Urinary bladder (tissue), 4 donors: ENCODE data around the gene SCAMP3. TPM values are rescaled to one million over a fixed set of nuclear protein-coding genes. Genes with fewer than 3 reads are reported as not detected.
A peak's percentile ranks its signal among the peaks of the same experiment; 100 is the strongest.

ENCODE experiments used
- DNase-seq: peaks from one replicate; pipeline ENCODE4 v3.0.0-alpha.2; 2015; ENCODE audit errors: extremely low spot score
- H3K27ac ChIP-seq: one replicate; pipeline ENCODE4 v1.5.1; 2013; ENCODE audit warnings: low read depth, mild to moderate bottlenecking, moderate library complexity
- H3K36me3 ChIP-seq: one replicate; pipeline ENCODE4 v1.6.1; 2013; ENCODE audit warnings: mild to moderate bottlenecking, moderate library complexity; ENCODE audit not compliant: insufficient read depth
- H3K4me1 ChIP-seq: one replicate; pipeline ENCODE4 v1.6.1; 2013; ENCODE audit warnings: mild to moderate bottlenecking, moderate library complexity; ENCODE audit not compliant: insufficient read depth
- H3K4me3 ChIP-seq: one replicate; pipeline ENCODE4 v1.5.1; 2013; ENCODE audit warnings: low read depth, low read length
- WGBS: extraction: QIAGEN DNeasy Blood & Tissue Kit; methylation state at CpG from one replicate; pipeline ENCODE4 v1.1.7; 2013; 5-methylcytosine and 5-hydroxymethylcytosine counted together
- polyA plus RNA-seq: library from polyadenylated mRNA; stranded (reverse); fragments of 200-250 nt; gene quantifications from one replicate; pipeline ENCODE4 v1.2.3, GENCODE V29; 2013
- total RNA-seq: library from RNA; depleted of rRNA; stranded (reverse); fragments of >200 nt; gene quantifications from one replicate; pipeline ENCODE4 v1.2.3, GENCODE V29; 2014
- donor health status: healthy with polysubstance abuse.
- donor health status: healthy.

The SCAMP3 gene
- total and polyA plus RNA-seq, 2 donors = 13.1 to 74.9 TPM

DNA sequence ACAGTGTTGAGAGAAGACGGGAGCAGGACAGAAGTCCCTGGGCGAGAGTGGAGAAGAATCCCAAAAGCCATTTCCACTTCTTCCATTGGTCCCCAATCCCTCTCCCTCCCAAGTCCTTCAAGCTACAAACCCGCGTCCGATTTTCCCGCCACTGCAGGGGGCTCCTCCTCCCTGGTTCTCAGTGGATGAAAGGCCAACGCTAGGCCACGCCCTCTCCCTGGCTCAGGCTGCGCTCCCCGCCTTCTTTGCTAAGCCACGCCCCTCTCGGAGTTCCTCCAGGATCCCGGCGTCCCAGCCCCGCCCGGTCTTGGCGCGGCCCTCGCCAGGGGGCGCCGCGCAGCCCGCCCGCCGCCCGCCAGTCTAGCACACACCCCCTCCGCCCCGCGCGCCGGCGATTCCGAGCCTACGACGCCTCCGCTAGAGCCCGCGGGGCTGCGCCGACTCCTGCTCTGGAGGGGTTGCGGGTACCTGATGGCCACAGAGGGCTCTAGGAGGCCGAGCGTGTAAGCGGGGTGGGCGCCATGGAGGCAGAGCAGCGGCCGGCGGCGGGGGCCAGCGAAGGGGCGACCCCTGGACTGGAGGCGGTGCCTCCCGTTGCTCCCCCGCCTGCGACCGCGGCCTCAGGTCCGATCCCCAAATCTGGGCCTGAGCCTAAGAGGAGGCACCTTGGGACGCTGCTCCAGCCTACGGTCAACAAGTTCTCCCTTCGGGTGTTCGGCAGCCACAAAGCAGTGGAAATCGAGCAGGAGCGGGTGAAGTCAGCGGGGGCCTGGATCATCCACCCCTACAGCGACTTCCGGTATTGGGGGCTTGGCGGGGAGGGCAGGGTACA is 15.1 kb upstream of the SCAMP3 start, which contains the start of gene HCN3:
HCN3 (plus strand) TSS at position 394 of the 832 bp plus-strand sequence; CDS start at position 522, 128 bp downstream.
- WGBS = 1% methylated on average over 68 of the region's 68 CpGs

DNA sequence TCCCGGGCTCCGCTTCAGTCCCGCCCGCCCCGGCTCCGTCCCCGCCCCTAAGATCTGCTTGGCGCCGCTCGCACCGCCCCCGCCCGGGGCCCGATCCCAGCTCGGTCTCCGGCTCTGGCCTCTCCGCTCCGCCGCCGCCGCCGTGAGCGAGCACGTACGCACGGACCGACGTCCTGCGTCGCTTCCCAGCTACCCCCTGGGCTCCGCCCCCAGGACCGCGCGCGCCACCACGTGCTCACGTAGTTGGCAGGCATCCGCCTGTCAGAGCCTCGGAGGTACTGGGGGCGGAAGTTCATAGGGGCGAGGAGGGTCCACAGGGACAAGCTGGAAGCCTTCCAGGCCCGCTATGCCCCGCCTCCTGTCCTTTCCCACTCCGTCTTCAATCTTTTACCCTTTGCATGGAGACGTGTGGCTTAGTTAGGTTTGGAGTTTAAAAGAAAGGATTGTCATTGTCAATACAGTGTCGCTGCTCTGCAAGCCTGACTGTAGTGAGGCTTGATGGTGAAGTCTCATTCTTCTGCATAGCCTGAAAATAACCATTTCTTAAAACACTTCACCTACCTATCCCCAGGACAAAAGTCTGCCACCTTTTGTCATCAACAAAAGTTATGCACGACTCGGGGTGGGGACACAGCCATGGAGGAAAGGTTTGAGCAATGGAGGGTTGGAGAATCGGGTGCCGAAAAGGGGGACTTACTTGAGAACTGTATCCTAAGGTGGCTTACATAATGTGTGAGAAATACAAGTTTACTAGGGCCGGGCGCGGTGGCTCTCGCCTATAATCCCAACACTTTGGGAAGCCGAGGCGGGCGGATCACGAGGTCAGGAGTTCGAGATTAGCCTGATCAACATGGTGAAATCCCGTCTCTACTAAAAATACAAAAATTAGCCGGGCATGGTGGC is 11.4 kb upstream of the SCAMP3 start, which contains the start of gene CLK2:
CLK2 (minus strand) TSS at position 162 of the 903 bp plus-strand sequence. CDS start 2,527 bp downstream, outside the sequence.
- no peaks in the 10 kb centered on the region for H3K36me3 ChIP-seq
- DNase-seq = peak; percentile 76
- peaks cover 2% of the 10 kb centered on the region for H3K4me1 ChIP-seq
- peak within 1 kb of the TSS; percentile 72 for H3K4me3 ChIP-seq
- H3K27ac ChIP-seq = peak within 1 kb of the TSS; percentile 93
- WGBS = 11% methylated on average over 61 of the region's 61 CpGs

More for the DNA sequence above, 15.1 kb upstream of the SCAMP3 start, which contains the start of gene HCN3:
- peaks cover 2% of the 10 kb centered on the region for H3K4me1 ChIP-seq
- H3K36me3 ChIP-seq = no peaks in the 10 kb centered on the region
- H3K4me3 ChIP-seq = peak within 1 kb of the TSS; percentile 70
- H3K27ac ChIP-seq = peak within 1 kb of the TSS; percentile 60
- DNase-seq = peak; percentile 95

DNA sequence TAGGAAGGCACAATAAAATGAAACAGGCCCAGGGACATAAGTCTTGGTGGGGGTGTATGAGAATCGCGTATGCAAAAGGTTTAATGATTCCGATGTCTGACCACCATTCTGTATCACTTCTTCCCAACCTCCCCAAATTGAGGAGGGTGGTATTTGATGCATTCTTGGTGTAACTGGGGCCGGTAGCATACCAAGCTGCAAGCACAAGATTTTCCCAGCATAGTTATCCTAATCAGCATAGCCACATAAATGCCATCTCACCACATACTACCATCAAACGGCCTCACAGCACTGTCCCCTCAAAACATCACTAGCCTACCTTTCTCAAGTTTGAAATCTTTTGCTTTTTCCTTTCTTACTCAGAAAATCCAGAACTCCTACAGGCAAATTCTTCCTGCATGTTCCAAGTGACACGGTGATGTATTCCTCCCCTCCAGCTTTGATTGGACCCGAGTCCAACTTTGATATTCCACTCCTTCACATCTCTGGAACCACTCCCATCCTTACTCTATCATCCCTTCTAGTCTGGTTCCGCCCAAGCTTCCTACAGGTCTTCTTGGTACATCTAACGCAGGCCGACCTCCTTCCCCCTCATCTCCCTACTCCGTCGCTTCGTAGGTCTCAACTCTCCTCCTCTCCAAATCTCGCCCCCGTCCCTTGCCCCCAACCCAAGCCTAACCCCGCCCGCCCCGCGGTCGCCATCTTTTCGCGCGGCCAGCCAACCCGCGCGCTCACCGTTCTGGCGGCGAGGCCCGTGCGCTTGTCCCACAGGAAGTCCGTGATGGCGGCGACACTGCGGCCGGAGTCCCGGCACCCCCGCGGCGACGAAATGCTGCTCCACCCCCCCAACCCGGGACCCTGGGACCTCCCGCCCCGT is 10.5 kb upstream of the SCAMP3 start:
- no peaks in the 10 kb centered on the region for H3K36me3 ChIP-seq
- 4% methylated on average over 44 of the region's 44 CpGs for WGBS
- DNase-seq = no peak
- H3K4me1 ChIP-seq = peaks cover 2% of the 10 kb centered on the region
- H3K27ac ChIP-seq = peak overlapping the region; percentile 93
- peak overlapping the region; percentile 72 for H3K4me3 ChIP-seq

GRCh38 chr1:155269381-155269780 is 7.2 kb upstream of the SCAMP3 start:
- H3K27ac ChIP-seq = no peak overlapping the region
- DNase-seq = no peak
- no peak overlapping the region for H3K4me3 ChIP-seq
- 92% methylated on average over 21 of the region's 21 CpGs for WGBS
- peaks cover 3% of the 10 kb centered on the region for H3K36me3 ChIP-seq
- no peaks in the 10 kb centered on the region for H3K4me1 ChIP-seq

GRCh38 chr1:155268630-155269029 is 6.5 kb upstream of the SCAMP3 start:
- no peak for DNase-seq
- peaks cover 4% of the 10 kb centered on the region for H3K36me3 ChIP-seq
- H3K4me1 ChIP-seq = no peaks in the 10 kb centered on the region
- H3K27ac ChIP-seq = no peak overlapping the region
- H3K4me3 ChIP-seq = no peak overlapping the region
- WGBS = 91% methylated on average over 21 of the region's 21 CpGs

DNA sequence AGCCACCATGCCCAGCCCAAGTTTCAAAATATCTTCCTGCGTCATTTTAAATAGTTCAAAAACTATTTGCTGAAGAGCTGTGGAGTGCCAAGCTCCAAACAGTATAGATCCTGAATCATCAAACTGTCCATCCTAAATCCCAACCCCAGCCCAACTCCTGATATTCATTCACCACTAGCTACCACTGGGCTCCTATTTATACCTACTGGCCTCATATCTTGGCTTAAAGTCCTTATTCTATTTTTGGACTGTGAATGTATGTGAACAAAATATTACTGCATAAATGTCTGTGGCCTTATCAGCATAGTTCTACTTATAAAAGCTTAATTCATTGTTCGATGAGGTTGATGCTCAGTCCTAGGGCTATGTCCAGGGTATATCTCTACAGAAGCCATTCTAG is 5.2 kb upstream of the SCAMP3 start:
- H3K36me3 ChIP-seq = peaks cover 4% of the 10 kb centered on the region
- H3K27ac ChIP-seq = no peak overlapping the region
- 76% methylated on average over 2 of the region's 2 CpGs for WGBS
- H3K4me3 ChIP-seq = no peak overlapping the region
- DNase-seq = no peak
- H3K4me1 ChIP-seq = no peaks in the 10 kb centered on the region

DNA sequence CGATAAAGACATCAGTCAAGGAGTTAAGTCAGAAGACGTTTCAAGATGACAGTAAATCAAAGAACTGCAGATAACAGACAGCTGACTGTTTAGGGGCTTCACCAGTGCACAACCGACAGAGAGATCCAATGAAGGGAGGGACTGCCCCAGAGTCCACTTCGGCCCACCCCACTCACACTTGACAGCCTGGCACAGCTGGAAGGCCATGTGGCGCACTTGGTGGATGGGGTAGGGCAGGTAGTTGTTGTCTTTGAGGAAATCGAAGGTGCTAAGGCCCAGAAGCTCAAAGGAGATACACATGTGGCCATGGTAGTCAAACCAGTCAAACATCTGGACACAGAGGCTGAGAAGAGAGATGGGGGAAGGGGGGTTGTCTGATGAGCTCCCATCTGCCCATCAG is 4.4 kb upstream of the SCAMP3 start:
- no peak for DNase-seq
- 79% methylated on average over 6 of the region's 6 CpGs for WGBS
- peaks cover 4% of the 10 kb centered on the region for H3K36me3 ChIP-seq
- no peak overlapping the region for H3K27ac ChIP-seq
- no peaks in the 10 kb centered on the region for H3K4me1 ChIP-seq
- H3K4me3 ChIP-seq = no peak overlapping the region

GRCh38 chr1:155263067-155263466 is 907 bp upstream of the SCAMP3 start:
- Histone ChIP-seq H3K4me3 (no peak overlapping the region), H3K36me3 (peaks cover 4% of the 10 kb centered on the region), H3K27ac (no peak overlapping the region), H3K4me1 (no peaks in the 10 kb centered on the region)
- no peak for DNase-seq
- 87% methylated on average over 11 of the region's 11 CpGs for WGBS

DNA sequence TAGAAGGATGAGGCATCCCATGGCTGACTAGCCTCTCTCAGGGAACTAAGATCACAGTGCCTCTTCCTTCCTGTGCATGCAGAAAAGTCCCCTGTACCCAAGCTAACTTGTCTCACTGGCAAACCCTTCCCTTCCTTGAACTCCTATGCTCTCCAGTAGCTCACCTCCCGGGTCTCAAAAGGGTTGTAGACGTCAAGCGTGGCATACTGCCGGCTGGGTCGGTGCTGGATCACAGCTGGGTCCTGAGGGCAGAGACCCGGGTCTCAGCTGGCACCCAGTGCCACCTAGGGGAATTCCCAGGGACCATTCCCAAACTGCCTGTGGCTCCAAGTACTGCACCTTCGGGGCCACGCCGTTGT is 688 bp downstream of the SCAMP3 start:
- Histone ChIP-seq H3K36me3 (peaks cover 4% of the 10 kb centered on the region), H3K4me1 (no peaks in the 10 kb centered on the region), H3K4me3 (peak overlapping the region; percentile 61), H3K27ac (peak overlapping the region; percentile 60)
- no peak for DNase-seq
- WGBS = 0% methylated on average over 9 of the region's 9 CpGs

- no peaks in the 10 kb centered on the region for H3K4me1 ChIP-seq
- DNase-seq = no peak
- peaks cover 4% of the 10 kb centered on the region for H3K36me3 ChIP-seq
- no peak overlapping the region for H3K4me3 ChIP-seq
- no peak overlapping the region for H3K27ac ChIP-seq
- 90% methylated on average over 5 of the region's 5 CpGs for WGBS
Measured at GRCh38 chr1:155260276-155260675, 1.9 kb downstream of the SCAMP3 start.

- no peaks in the 10 kb centered on the region for H3K4me1 ChIP-seq
- H3K36me3 ChIP-seq = peaks cover 2% of the 10 kb centered on the region
- peak overlapping the region; percentile 87 for H3K27ac ChIP-seq
- DNase-seq = no peak
- no peak overlapping the region for H3K4me3 ChIP-seq
- 73% methylated on average over 20 of the region's 20 CpGs for WGBS
Measured at GRCh38 chr1:155256058-155256852, 5.9 kb downstream of the SCAMP3 start.

DNA sequence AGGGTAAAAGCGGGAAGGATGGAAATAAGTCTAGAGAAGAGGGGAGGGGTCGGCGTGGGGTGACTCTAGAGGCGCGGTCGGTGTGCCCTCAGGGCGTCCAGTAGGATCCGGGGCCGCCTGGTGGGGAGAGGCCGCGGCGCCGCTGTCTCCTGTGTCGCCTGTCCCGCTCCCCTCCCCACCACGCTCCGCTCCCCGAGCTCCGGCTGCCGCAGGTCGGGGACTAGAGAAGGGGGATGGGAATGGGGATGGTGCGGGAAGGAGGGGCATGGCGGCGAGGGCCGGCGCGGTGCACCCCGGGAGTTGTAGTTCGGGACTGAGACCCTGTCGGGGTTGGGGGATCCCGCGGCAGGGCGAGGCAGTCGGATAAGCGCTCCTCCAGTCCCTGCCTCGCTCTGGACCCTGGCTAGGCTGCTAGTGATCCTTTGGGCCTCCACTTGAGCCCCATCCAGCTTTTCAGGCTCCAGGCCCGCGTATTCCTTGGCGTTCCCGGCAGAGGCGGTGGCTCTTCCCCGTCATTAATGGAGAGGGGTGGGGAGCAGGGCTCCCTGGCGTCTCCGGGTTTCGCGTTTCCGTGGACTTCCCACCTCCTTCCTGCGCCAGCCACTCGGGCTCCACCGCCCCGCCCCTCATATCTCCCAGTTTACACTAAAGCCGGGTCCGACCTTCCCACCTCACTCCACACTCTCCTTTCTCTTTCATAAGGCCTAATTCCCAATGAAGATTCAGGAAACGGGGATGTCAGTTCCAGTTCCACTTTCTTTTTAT is 6.7 kb downstream of the SCAMP3 start, which contains the start of gene ENTREP3:
ENTREP3 (minus strand) TSS at position 241 of the 765 bp plus-strand sequence. CDS start 606 bp downstream, outside the sequence.
- peak; percentile 72 for DNase-seq
- H3K4me1 ChIP-seq = no peaks in the 10 kb centered on the region
- H3K4me3 ChIP-seq = peak within 1 kb of the TSS; percentile 75
- under 1% methylated on average over 54 of the region's 54 CpGs for WGBS
- peaks cover 2% of the 10 kb centered on the region for H3K36me3 ChIP-seq
- peak within 1 kb of the TSS; percentile 87 for H3K27ac ChIP-seq
